ENCODE measurements around the gene SIVA1. TPM values are rescaled to one million over a fixed set of nuclear protein-coding genes. Genes with fewer than 3 reads are reported as not detected.
A peak's percentile ranks its signal among the peaks of the same experiment; 100 is the strongest.

Gene SIVA1
- total RNA-seq, 1 donor from 2014 or later, result 116 TPM

- H3K9me3 Mint-ChIP-seq (ENCODE audit: low read depth), result no peaks in the 10 kb centered on the region
- H3K27ac Mint-ChIP-seq, result peak within 1 kb of the TSS; percentile 93
- no peaks in the 10 kb centered on the region for H3K36me3 Mint-ChIP-seq (ENCODE audit: insufficient read depth)
Observed at GRCh38 chr14:104800771-104801519, 48.0 kb downstream of the SIVA1 start, which contains the start of gene ZBTB42. Gene ZBTB42 (plus strand): TSS chr14:104801101. CDS start chr14:104801198, 97 bp downstream.

DNA sequence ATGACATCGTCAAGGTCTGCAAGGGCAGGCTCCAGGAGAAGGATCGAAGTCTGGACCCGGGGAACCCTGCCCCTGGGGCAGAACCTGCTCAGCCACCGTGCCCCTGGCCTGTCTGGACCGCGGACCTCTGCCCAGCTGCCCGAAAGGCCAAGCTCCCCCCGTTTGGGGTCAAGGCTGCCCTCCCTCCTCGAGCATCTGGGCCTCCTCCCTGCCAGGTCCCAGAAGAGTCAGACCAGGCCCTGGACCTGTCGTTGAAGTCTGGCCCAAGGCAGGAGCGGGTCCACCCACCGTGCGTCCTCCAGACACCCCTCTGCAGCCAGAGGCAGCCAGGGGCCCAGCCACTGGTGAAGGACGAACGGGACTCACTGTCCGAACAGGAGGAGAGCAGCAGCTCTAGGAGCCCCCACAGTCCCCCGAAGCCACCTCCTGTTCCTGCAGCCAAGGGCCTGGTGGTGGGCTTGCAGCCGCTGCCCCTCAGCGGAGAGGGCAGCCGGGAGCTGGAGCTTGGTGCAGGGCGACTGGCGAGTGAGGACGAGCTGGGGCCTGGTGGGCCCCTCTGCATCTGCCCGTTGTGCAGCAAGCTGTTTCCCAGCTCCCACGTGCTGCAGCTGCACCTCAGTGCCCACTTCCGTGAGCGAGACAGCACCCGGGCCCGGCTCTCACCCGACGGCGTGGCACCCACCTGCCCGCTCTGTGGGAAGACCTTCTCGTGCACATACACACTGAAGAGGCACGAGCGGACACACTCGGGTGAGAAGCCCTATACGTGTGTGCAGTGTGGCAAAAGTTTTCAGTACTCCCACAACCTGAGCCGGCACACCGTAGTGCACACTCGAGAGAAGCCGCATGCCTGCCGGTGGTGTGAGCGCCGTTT, 48.8 kb downstream of the SIVA1 start:
- peak overlapping the region; percentile 84 for H3K4me3 Mint-ChIP-seq (ENCODE audit: low read depth)
- H3K36me3 Mint-ChIP-seq (ENCODE audit: insufficient read depth), result no peaks in the 10 kb centered on the region
- peaks cover 17% of the 10 kb centered on the region for H3K4me1 Mint-ChIP-seq (ENCODE audit: low read depth)
- TF ChIP-seq CTCF (IDR thresholded peaks at IDR 0.05; ENCODE audit: unreplicated experiment), result no peak
- H3K9me3 Mint-ChIP-seq (ENCODE audit: low read depth), result no peaks in the 10 kb centered on the region
- H3K27me3 Mint-ChIP-seq, result peaks cover 12% of the 10 kb centered on the region
- no peak for DNase-seq (ENCODE audit: low spot score, unreplicated experiment)
- peak overlapping the region; percentile 62 for H3K27ac Mint-ChIP-seq

More at GRCh38 chr14:104800771-104801519, 48.0 kb downstream of the SIVA1 start, which contains the start of gene ZBTB42:
- peaks cover 12% of the 10 kb centered on the region for H3K27me3 Mint-ChIP-seq
- H3K4me1 Mint-ChIP-seq (ENCODE audit: low read depth), result peaks cover 24% of the 10 kb centered on the region
- H3K4me3 Mint-ChIP-seq (ENCODE audit: low read depth), result peak within 1 kb of the TSS; percentile 84
- DNase-seq (ENCODE audit: low spot score, unreplicated experiment), result peak; percentile 70
- no peak for TF ChIP-seq CTCF (IDR thresholded peaks at IDR 0.05; ENCODE audit: unreplicated experiment)

DNA sequence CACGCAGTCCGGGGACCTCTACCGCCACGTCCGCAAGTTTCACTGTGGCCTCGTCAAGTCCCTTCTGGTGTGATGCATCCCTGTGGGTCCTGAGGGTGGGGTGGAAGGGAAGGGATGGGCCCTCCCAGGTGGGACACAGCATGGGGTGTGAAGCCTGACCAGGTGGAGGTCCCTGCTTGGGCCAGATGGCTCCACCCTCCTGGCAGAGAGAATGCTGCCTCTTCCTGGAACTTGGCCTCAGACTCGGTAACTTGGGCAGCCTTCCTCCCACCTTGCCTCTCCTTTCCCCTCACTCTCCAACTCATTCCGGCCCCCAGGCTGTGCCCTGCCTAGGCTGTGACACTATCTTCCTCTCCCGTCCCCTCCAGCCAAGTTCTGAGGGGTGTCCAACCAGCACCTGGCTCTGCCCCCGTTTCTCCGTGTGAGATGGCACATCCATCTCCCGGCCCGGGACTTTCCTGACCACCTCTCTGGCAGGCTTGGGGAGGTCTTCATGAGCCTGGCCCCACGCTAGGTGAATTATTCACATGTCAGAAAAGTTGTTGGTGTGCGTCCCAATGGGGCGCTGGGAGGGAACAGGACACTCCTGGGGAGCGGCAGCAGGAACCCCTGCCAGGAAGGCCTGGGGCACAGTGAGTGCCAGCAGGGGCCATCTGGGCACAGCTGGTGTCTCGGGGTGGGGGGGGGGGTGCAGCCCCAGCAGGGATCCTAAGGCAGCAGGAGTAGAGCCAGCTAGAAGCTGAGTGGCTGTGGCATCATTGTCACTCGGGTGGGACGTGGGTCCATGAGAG, 49.6 kb downstream of the SIVA1 start:
- DNase-seq (ENCODE audit: low spot score, unreplicated experiment), result no peak
- no peak for TF ChIP-seq CTCF (IDR thresholded peaks at IDR 0.05; ENCODE audit: unreplicated experiment)
- Mint-ChIP-seq H3K27me3 (peaks cover 12% of the 10 kb centered on the region), H3K36me3 (ENCODE audit: insufficient read depth) (no peaks in the 10 kb centered on the region), H3K4me1 (ENCODE audit: low read depth) (peaks cover 15% of the 10 kb centered on the region), H3K4me3 (ENCODE audit: low read depth) (peak overlapping the region; percentile 57), H3K9me3 (ENCODE audit: low read depth) (no peaks in the 10 kb centered on the region), H3K27ac (peak overlapping the region; percentile 24)

DNA sequence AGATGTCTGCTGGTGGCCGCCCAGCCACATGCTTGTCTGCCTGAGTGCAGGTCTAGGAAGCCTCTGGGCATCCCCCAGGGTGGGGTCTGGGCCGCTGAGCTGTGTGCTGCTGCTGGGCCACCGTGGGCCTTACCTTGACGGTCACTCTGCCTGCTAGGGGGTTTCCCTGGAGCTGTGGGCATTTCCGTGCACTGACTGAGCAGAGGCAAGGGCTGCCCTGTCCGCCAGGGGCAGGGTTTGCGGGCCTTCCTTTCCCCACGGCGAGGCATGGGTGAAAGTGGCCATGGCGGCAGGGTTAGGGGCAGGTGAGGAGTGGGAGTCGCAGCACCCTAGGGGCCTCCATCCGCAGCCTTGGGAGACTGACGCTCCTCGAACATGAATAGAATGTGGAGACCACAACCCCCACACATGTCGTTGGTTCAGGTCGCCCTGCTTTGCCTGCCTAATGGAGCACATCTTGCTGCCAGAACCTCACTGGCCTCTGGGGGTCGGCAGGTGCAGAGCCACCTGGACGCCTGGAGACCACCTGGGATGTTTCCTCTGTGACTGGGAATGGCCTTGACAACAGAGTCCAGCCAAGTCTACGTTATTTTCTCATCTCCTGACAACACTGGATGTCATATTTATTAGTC, 50.4 kb downstream of the SIVA1 start:
- peaks cover 15% of the 10 kb centered on the region for H3K4me1 Mint-ChIP-seq (ENCODE audit: low read depth)
- no peak for TF ChIP-seq CTCF (IDR thresholded peaks at IDR 0.05; ENCODE audit: unreplicated experiment)
- no peak overlapping the region for H3K27ac Mint-ChIP-seq
- H3K27me3 Mint-ChIP-seq, result peaks cover 11% of the 10 kb centered on the region
- H3K4me3 Mint-ChIP-seq (ENCODE audit: low read depth), result no peak overlapping the region
- H3K9me3 Mint-ChIP-seq (ENCODE audit: low read depth), result no peaks in the 10 kb centered on the region
- no peaks in the 10 kb centered on the region for H3K36me3 Mint-ChIP-seq (ENCODE audit: insufficient read depth)
- DNase-seq (ENCODE audit: low spot score, unreplicated experiment), result no peak

Data from progenitor cell of endocrine pancreas (in vitro differentiated cells).